Tibial nerve (tissue), 4 donors: ENCODE data around the gene GLT8D2. TPM values are rescaled to one million over a fixed set of nuclear protein-coding genes. Genes with fewer than 3 reads are reported as not detected.

ENCODE experiments used
- DNase-seq, 2 donors: peaks; one replicate each; pipeline ENCODE4 v3.0.0-alpha.2; 2019; ENCODE audit warnings: low spot score in 2 of 2
- H3K27ac ChIP-seq, 4 donors: fragments of 200-600 bp; sonication (generic) in 3 of 4; one replicate each; pipeline ENCODE4 v1.5.1; 2017 to 2019; ENCODE audit warnings: mild to moderate bottlenecking in 1 of 4
- H3K27me3 ChIP-seq, 2 donors: fragments of 200-600 bp; sonication (generic) in 1 of 2; one replicate each; pipeline versions ENCODE4 v1.5.1 to v1.6.0; 2017 to 2019
- H3K36me3 ChIP-seq, 3 donors: fragments of 200-600 bp; sonication (generic); one replicate each; pipeline ENCODE4 v1.5.1; 2018 to 2019
- H3K4me1 ChIP-seq, 4 donors: fragments of 200-600 bp; sonication (generic) in 3 of 4; one replicate each; pipeline ENCODE4 v1.5.1; 2017 to 2019
- H3K4me3 ChIP-seq, 4 donors: fragments of 200-600 bp; sonication (generic) in 3 of 4; one replicate each; pipeline ENCODE4 v1.5.1; 2017 to 2019; ENCODE audit warnings: mild to moderate bottlenecking in 1 of 4, moderate library complexity in 1 of 4
- H3K9me3 ChIP-seq, 4 donors: fragments of 200-600 bp; sonication (generic) in 3 of 4; one replicate each; pipeline ENCODE4 v1.5.1; 2017 to 2019
- CTCF ChIP-seq, 5 experiments: fragments of 200-600 bp in 3 of 5; fragments of 450-650 bp in 2 of 5; sonication (generic) in 3 of 5; IDR thresholded peaks; one replicate each; pipeline ENCODE4 v1.5.1; 2016 to 2019; ENCODE audit warnings: antibody characterized with exemption in 5 of 5, mild to moderate bottlenecking in 3 of 5, moderate library complexity in 2 of 5
- EP300 ChIP-seq, 2 donors: sonication (generic); formaldehyde crosslinking; IDR thresholded peaks; one replicate each; pipeline ENCODE4 v1.6.1; 2017; ENCODE audit warnings: antibody characterized with exemption in 2 of 2, mild to moderate bottlenecking in 1 of 2
- POLR2A ChIP-seq, 2 donors: fragments of 450-650 bp; IDR thresholded peaks; one replicate each; pipeline ENCODE4 v1.6.1; 2017; ENCODE audit warnings: antibody characterized with exemption in 2 of 2, mild to moderate bottlenecking in 2 of 2, moderate library complexity in 2 of 2
- WGBS, 2 donors: methylation state at CpG; one replicate each; pipeline ENCODE4 v1.1.5; 2018; 5-methylcytosine and 5-hydroxymethylcytosine counted together
- total RNA-seq, 4 donors: library from RNA; depleted of rRNA; stranded (reverse); fragments of >200 nt; gene quantifications; one replicate each; pipeline ENCODE4 v1.1.0, GENCODE V29; 2016

GLT8D2 gene
- total RNA-seq, 4 donors from 2014 or later: 19.8 to 32.9 (median 26.4) TPM

GRCh38 chr12:103956509-103957027 lies 93.4 kb downstream of the GLT8D2 start:
- no peak for TF ChIP-seq POLR2A (IDR thresholded peaks at IDR 0.05)
- TF ChIP-seq EP300 (IDR thresholded peaks at IDR 0.05): no peak
- TF ChIP-seq CTCF (IDR thresholded peaks at IDR 0.05): no peak
- H3K36me3 ChIP-seq: peaks cover 0 to 28% (median 0%) of the 10 kb centered on the region in 3 donors
- 0 to 1% methylated on average over 27 to 31 of the region's 31 CpGs for WGBS, 2 donors
- peak overlapping the region; percentile 65 to 96 (median 88) for H3K27ac ChIP-seq
- H3K4me1 ChIP-seq: peaks cover 0 to 40% (median 16%) of the 10 kb centered on the region in 4 donors
- peak overlapping the region; percentile 67 to 80 (median 75) for H3K4me3 ChIP-seq
- no peaks in the 10 kb centered on the region for H3K9me3 ChIP-seq
- DNase-seq: peak in 1 of 2 donors; percentile 14
- no peaks in the 10 kb centered on the region for H3K27me3 ChIP-seq

DNA sequence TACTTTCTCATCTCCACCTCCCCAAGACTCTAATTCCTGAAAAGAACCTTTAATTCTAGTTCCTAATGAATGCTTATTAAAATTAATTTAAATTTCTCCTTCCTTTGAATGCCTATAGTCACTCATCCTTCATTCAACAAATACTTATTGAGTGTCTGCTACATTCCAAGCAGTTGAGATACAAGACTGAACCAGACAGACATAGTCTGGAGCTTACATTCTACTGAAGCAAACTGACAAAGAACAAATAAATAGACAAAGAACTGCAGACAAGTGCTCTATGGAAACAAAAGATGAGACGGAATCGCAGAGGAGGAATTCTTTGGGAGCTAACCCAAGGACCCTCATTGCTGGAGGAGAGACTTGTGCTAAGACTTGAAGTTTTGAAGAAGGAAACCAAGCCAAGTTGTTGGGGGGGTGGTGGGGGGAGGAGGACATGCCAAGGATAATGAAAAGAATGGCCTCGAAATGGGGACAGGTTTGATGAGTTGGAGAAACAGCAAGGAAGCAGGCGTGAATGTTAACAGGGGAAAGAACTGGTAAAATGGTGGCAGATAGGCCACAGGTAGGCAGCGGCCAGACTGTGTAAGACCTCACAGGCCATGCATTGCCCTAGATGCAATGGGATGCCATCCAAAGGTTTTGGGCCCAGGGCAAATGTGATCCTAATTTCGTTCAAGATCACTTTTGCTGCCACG lies 94.0 kb downstream of the GLT8D2 start:
- peaks cover 0 to 36% (median 16%) of the 10 kb centered on the region in 4 donors for H3K4me1 ChIP-seq
- peak overlapping the region in 3 of 4 donors; percentile 86 to 96 (median 91) for H3K27ac ChIP-seq
- H3K36me3 ChIP-seq: peaks cover 0 to 34% (median 0%) of the 10 kb centered on the region in 3 donors
- 13 to 23% methylated on average over 7 of the region's 7 CpGs for WGBS, 2 donors
- TF ChIP-seq POLR2A (IDR thresholded peaks at IDR 0.05): no peak
- no peak for TF ChIP-seq CTCF (IDR thresholded peaks at IDR 0.05)
- no peak for TF ChIP-seq EP300 (IDR thresholded peaks at IDR 0.05)
- DNase-seq: no peak
- no peaks in the 10 kb centered on the region for H3K27me3 ChIP-seq
- H3K9me3 ChIP-seq: no peaks in the 10 kb centered on the region
- peak overlapping the region; percentile 67 to 80 (median 75) for H3K4me3 ChIP-seq

DNA sequence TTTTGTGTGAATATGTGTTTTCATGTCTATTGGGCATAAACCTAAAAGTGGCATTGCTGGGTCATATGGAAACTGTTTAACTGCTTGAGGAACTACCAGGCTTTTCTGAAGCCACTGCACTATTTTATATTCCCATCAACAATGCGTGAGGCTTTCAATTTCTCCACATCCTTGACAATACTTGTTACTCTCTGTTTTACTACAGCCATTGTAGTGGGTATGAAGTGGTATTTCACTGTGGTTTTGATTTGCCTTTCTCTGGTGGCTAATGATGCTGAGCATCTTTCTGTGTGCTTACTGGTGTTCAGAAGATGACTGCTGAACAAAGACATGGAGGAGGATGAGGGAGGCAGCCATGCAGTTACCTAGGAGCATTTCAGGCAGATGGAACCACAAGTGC lies 97.5 kb downstream of the GLT8D2 start:
- no peaks in the 10 kb centered on the region for H3K27me3 ChIP-seq
- H3K36me3 ChIP-seq: peaks cover 1 to 68% (median 3%) of the 10 kb centered on the region in 3 donors
- no peaks in the 10 kb centered on the region for H3K9me3 ChIP-seq
- H3K4me3 ChIP-seq: no peak overlapping the region
- H3K4me1 ChIP-seq: peaks cover 0 to 20% (median 14%) of the 10 kb centered on the region in 4 donors
- WGBS, 2 donors: 29 to 58% methylated on average over 1 of the region's 1 CpG
- H3K27ac ChIP-seq: no peak overlapping the region
- no peak for DNase-seq
- TF ChIP-seq EP300 (IDR thresholded peaks at IDR 0.05): no peak
- no peak for TF ChIP-seq POLR2A (IDR thresholded peaks at IDR 0.05)
- TF ChIP-seq CTCF (IDR thresholded peaks at IDR 0.05): no peak

- Histone ChIP-seq H3K36me3 (peaks cover 2 to 98% (median 26%) of the 10 kb centered on the region in 3 donors), H3K27ac (no peak overlapping the region), H3K4me3 (no peak overlapping the region), H3K4me1 (no peaks in the 10 kb centered on the region), H3K9me3 (no peaks in the 10 kb centered on the region), H3K27me3 (no peaks in the 10 kb centered on the region)
- no peak for TF ChIP-seq CTCF (IDR thresholded peaks at IDR 0.05)
- TF ChIP-seq EP300 (IDR thresholded peaks at IDR 0.05): no peak
- no peak for DNase-seq
- WGBS, 2 donors: 82 to 85% methylated on average over 13 of the region's 13 CpGs
These were observed 101.1 kb downstream of the GLT8D2 start for GRCh38 chr12:103948746-103949406.
